ENCODE results near the gene ROBO3.

Gene ROBO3, protein sequence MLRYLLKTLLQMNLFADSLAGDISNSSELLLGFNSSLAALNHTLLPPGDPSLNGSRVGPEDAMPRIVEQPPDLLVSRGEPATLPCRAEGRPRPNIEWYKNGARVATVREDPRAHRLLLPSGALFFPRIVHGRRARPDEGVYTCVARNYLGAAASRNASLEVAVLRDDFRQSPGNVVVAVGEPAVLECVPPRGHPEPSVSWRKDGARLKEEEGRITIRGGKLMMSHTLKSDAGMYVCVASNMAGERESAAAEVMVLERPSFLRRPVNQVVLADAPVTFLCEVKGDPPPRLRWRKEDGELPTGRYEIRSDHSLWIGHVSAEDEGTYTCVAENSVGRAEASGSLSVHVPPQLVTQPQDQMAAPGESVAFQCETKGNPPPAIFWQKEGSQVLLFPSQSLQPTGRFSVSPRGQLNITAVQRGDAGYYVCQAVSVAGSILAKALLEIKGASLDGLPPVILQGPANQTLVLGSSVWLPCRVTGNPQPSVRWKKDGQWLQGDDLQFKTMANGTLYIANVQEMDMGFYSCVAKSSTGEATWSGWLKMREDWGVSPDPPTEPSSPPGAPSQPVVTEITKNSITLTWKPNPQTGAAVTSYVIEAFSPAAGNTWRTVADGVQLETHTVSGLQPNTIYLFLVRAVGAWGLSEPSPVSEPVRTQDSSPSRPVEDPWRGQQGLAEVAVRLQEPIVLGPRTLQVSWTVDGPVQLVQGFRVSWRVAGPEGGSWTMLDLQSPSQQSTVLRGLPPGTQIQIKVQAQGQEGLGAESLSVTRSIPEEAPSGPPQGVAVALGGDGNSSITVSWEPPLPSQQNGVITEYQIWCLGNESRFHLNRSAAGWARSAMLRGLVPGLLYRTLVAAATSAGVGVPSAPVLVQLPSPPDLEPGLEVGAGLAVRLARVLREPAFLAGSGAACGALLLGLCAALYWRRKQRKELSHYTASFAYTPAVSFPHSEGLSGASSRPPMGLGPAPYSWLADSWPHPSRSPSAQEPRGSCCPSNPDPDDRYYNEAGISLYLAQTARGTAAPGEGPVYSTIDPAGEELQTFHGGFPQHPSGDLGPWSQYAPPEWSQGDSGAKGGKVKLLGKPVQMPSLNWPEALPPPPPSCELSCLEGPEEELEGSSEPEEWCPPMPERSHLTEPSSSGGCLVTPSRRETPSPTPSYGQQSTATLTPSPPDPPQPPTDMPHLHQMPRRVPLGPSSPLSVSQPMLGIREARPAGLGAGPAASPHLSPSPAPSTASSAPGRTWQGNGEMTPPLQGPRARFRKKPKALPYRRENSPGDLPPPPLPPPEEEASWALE (N-terminal part only)

DNA sequence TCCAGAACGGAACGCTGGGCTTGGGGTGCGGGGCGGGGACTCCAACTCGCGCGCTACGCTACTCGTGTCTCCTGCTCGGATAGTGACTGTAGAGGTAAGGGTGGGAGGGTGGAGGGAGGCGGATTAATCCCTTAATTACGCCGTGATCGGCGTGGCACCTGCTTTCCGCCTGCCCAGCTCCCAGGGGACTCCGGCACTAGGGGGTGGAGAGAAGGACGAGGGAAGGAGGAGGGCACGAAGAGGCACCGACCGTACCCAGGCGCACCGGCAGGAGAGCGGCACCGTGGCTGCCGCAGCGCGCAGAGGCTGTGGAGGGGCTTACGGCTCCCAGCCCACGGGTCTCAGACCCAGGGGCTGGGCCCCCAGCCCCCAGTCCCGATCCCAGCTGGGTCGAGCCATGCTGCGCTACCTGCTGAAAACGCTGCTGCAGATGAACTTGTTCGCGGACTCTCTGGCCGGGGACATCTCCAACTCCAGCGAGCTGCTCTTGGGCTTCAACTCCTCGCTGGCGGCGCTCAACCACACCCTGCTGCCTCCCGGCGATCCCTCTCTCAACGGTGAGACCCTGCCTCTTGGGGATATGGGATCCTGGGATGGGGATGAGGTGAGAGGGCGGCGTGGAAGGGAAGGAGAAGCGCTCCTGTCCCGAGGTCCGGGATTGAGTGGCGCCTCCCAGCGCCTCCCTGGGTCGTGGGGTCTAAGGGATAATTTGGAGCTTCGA lies at the start of gene ROBO3:
TSS of gene ROBO3 (plus strand) at position 252 of the 721 bp plus-strand sequence. CDS start at position 398, 146 bp downstream.
- DNase-seq (ENCODE audit: low read depth): no peak

DNA sequence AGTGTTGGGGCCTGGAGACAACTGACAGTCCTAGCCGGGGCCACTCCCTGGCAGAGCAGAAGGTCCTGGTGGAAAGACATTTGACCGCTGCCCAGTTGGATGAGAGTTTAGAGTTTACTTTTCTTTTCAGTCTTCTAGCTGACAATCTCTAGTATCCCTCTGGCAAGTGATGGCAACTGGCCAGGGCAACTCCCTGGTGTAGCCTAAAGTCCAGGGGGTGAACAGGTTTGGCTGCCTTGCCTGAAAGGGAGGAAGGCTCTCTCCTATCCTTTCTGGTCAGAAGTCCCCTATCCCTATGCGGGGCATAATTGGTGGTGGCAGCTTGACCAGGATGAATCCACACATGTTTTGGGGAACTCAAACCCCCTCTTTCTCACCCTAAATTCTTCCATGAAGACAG lies 48.2 kb upstream of the ROBO3 start:
- no peak for DNase-seq (ENCODE audit: low read depth)

DNA sequence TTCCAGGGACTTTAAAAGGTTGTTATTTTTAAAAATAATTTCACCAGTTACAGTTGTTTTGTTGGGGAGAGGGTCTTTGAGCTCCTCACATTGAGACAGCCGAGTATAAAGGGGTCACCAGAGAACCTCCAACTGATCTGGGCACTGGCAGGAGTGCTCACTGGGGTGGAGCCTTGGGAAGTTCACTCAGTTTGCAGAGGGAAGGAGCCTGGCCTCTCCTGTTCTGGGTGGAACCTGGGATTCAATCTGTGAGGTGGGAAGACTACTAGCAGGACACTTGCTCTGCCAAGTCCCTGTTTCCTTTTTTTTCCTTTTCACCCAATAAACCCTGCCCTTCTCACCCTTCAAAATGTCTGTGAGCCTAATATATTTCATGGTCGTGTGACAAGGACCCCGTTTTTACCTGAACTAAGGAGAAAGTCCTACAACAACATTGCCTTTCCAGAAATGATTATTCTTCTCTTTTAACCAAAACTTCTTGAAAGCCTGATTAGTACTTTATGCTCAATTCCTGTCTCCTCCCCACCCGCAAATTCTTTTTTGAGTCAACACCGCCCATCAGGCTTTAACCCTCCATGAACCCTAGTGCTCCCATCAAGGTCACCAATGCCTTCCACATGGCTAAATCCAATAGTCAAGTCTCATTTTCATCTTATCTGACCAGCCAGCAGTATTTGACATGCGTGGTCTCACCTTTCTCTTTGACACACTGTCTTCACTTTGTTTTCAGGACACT lies 43.1 kb upstream of the ROBO3 start:
- DNase-seq (ENCODE audit: low read depth): no peak

DNA sequence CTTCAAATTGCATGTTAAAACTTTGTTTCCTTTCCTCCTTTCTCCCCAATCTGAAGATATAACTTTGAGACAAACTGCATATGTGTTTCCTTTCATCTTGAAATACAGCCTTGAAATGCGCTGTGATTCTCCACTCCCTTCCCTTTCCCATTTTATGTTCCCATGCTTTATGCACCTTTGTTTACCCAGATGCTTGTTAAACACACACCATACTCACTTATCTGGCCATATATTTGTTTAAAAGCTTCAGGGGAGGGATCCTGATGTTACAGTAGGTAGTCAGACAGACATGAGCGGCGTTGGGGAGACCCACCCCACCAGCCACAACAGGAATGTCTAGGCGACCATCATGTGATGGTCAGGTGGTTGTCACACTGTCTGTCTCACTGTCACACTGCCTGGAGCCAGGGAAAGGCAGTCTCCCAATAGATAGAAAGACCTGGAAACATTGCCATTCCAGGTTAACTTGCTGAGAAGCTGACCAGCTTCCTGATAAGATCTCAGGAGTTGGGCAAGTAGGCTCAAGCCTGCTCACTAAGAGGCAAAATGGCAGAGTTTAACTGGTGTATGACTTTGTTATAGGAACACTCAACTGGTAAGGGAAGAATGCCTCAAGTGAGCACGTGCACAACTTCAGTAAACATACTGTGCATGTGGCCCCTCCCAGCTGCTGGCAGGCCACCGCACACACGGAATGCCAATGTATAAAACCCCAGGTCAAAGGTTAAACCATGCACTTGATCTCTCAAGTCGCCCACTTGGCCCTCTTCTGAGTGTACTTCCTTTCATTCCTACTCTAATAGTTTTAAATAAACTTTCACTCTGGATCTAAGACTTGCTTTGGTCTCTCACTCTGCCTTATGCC lies 41.5 kb upstream of the ROBO3 start:
- DNase-seq (ENCODE audit: low read depth): no peak

DNA sequence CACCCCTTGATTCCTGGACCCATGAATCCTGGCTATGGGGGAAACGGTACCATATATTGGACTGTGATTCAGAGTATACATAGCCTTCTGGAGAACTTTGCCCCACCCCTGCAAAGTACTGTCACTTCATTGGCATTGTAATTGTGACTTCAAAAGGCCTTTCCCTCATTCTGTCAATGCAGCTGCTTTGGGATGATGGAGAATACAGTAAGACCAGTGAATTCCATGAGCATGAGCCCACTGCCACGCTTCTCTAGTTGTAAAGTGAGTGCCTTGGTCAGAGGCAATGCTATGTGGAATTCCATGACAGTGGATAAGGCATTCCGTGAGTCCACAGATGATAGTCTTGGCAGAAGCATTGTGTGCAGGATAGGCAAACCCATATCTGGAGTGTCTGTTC lies 39.4 kb upstream of the ROBO3 start:
- DNase-seq (ENCODE audit: low read depth): no peak

DNA sequence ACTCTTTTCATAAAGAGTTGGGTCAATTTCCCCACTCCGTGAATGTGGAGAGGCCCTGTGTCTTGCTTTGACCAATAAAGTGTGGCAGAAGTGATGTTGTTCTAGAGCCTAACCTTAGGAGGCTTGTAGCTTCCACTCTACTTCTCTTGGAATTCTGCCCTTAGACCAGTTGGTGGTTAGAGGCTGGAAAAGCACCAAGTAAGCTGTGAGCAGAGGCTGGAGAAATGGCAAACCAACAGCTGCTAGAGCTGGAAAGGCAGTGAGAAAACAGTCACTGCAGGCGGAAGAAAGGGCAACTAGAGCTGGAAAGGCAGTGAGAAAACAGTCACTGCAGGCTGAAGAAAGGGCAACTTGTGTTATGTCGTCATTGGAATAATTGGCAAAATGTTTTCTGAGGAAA lies 35.2 kb upstream of the ROBO3 start:
- no peak for DNase-seq (ENCODE audit: low read depth)

DNA sequence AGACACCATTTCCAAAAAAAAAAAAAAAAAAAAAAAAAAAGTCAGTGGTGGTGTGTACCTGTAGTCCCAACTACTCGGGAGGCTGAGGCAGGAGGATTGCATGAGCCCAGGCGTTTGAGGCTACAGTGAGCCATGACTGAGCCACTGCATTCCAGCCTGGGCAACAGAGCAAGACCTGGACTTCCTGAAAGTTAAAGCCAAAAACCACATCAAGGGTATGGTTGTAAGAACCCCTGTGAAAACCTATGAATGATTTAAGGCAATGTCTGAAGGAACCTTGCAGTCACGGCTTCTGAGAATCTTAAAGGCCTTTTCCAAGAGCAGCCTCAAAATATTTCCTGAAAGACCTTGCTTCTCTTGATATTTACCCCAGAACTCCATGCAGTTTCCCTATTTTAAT lies 34.5 kb upstream of the ROBO3 start:
- no peak for DNase-seq (ENCODE audit: low read depth)

DNA sequence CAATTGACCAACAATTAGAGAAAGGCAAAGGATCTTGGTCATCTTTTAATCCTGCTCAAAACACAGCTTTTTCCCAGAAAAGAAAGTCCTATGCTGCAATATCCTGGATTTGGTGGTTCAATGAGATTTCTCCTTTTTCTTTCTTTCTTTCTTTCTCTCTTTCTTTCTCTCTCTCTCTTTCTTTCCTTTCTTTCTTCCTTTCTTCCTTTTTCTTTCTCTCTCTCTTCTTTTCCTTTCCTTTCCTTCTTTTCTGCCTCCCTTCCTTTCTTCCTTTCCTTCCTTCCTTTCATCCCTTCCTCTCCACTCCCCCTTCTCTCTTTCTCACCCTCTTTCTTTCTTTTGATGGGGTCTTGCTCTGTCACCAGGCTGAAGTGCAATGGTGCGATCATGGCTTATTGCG lies 33.3 kb upstream of the ROBO3 start:
- no peak for DNase-seq (ENCODE audit: low read depth)

DNA sequence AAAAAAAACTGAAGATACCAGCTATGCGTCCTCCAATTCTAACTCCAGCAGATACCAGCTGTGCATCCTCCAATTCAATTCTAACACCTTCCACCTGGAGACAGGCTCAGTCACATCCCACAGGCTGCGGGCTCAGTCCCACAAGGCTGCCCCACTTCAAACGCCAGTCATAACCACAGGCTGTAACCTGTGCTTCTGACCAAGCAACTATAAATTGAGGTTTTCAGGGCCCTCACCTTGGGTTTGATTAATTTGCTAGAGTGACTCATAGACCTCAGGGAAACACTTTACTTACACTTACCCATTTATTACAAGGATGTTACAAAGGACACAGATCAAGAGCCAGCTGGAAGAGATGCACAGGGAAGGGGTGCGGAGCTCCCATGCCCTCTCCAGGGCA lies 32.7 kb upstream of the ROBO3 start:
- DNase-seq (ENCODE audit: low read depth): no peak

DNA sequence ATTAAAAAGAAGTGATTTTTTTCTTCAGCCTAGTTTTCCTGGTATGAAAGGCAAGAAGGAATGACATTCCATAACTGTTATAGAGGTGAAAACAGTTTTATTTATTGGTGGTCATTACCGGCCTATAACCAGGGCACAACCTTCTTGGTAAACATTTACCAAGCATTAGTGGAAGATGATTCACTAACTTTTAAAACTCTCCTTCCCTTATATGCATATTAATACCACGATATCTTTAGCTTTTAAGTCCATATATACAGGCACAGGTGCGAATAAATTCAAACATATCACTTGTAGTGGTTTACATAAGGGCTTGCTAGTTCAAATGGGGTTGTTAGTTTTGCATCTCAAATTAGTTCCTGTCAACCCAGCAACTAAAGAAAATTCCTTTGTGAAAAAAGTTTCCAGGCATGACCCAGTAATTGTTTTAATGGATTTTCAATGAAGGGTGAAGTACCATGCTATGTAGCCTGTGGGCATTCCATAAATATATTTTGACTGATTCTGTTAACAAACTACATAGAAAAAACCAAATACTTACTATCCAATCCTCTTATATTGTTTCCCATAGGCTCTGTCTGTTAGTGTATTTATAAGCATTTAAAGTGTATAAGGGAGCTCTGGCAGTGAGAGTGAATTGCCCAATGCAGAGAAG lies 30.6 kb upstream of the ROBO3 start:
- DNase-seq (ENCODE audit: low read depth): no peak

DNA sequence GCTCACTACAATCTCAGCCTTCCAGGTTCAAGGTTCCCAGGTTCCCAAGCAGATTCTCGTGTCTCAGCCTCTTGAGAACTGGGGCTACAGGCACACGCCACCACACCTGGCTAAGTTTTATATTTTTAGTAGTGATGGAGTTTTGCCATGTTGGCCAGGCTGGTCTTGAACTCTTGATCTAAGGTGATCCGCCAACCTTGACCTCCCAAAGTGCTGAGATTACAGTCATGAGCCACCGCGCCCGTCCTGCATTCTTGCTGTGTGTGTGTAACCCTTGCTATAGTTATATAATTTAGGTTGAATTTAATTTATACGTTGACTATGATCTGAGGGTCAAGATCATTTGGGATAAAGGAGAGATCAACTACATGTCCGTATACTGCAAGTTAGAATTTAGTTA lies 29.3 kb upstream of the ROBO3 start:
- DNase-seq (ENCODE audit: low read depth): no peak

DNA sequence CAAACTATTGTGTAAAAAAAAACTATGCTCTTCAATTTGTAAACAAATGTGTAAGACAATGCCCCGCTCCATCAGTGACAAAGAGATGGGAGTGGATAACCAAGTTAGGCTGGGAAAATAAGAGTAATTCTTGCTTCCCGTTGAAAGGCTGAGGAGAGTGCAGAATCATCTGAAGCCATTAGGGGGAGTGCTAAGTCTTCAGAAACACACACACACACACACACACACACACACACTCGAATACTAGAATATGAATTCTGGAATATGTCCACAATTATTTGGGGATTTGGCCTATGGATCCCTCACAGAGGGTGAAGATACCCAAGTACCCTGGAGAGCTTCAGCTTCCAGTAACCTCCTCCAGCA lies 27.8 kb upstream of the ROBO3 start:
- DNase-seq (ENCODE audit: low read depth): no peak

DNA sequence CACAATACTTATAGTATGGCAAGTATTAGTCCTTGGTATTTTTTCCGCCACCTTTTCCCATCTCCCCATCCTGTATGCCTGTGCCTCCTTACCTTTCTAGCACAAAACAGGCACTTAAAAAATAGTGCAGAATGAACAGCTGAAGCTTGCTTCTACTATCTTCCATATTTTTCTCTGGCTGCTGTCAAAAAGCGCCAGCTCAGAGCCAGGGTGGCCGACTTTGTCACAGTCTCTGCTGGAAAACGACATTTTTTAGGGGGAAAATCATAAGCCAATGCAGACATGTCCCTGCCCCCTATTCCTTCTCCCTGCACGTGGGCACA lies 26.5 kb upstream of the ROBO3 start:
- DNase-seq (ENCODE audit: low read depth): no peak

DNA sequence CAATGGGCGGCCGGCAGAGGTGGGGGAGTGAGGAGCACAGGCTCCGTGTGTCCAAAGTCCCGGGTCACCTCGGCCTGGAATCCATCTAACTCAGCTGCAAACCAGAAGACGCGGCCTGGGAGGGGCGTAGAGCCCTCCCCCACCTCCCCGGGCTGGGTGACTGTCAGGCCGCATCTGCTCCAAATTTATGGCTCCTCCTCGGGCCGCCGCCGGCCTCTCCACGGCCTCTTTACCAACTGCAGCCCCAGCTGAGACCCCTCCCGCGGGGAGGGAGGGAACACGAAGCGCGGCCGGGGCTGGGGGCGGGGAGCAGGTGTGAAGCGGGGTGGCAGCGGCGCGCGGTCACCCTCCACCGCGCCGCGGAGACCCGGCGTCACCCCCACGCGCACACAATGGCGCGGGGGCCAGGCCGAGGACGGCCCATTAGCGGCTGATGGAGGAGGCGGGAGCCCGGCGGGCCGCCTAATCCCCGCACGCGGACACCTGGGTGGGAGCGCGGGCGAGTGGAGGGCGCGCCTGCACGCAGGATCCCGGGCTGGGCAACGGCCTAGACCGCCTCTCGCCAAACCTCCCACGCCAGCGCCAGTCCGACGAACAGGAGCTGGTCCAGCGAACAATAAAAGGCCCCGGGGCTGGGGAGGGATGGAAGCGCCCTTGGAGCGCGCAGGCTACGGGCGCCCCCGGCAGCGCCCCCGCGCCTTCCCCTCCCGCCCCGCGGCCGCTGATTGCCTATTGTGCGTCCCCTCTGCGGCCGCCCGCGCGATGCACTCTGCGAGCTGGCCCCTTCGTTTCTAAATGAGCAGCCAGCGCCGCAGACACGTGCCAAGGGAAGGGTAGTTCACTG lies 25.9 kb upstream of the ROBO3 start:
- no peak for DNase-seq (ENCODE audit: low read depth)

DNA sequence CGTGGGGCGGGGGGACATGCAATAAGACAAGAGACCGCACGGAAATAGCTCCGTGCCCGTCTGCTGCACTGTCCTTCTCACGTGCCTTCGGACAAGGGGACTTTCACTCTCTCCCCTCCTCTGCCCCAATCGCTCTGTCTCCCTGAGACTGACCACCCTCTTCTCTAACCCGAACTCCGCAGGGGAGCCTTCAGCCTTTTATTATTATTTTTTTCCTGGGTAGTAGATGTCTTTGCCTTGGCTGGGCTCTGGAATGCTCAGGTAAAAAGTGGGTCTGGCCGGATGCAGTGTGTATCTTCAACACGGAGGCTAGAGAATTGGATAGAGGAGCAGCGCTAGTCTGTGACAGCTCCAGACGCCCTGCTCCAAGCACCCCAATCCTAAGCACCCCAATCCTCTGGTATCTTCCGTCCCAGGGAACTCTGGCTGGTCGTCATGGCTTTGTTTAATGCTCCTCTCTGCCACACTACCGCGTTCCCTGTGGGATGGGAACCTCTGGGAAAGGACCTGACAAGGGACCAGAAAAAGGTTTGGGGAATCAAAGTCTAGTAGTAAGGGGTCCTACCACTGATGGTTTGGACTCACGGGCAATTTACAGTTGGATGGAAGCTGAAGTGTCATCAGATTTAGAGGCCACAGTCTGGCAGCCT lies 25.1 kb upstream of the ROBO3 start:
- DNase-seq (ENCODE audit: low read depth): no peak

DNA sequence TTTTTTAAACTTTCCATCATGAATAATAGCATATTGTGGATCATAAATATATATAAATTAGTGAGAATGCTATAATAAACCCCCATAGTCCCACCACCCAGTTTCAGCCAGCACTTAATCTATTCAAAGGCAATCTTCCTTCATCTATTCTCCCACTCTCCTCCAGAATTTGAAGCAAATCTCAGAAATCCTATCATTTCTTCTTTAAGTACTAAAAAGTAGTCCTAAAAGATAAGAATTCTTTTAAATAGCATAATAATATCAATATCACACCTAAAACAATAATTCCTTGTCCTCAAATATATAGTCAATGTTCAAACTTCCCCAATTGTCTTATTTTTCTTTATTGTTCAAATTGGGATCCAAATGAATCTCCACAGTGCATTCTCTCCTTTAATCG lies 24.6 kb upstream of the ROBO3 start:
- DNase-seq (ENCODE audit: low read depth): no peak

DNA sequence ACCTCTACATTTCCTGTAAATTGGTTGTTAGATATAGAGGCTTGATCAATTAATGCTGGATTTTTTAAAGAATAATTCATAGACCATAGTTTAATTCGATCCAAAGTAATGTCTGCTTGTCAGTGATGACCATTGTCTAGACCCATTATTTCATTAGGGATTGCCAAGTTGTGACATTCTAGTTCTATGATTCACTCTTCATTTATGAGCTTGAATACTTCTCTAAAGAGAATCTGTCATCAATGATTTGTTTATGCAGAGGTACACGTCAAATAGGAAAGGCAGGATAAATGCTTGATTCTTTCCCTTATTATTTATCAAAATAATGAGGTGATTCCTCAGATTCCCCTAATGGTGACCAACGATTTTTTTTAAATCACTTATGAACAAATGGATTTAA lies 24.0 kb upstream of the ROBO3 start:
- no peak for DNase-seq (ENCODE audit: low read depth)

DNA sequence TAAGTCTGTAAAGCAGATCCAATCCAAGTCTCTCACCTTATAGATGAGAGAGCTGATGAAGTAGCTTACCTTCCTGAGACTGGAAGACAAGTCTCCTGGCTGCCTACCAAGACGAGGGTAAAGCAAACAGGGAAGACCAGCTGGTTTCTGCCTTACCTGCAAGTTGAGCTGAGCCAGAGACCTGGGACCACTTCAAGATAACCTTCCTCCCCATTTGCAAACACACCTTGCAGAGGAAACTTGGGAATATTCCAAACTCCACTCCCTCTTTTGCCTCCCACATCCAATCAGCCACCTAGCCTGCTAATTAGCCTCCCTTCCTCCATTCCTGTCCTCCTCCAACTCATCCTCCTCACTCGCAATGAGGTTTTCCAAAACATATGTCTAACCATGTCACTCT lies 23.4 kb upstream of the ROBO3 start:
- DNase-seq (ENCODE audit: low read depth): no peak
